ELF-1 (cell line): ENCODE data around the gene SPATA18.
A peak's percentile ranks its signal among the peaks of the same experiment; 100 is the strongest.
"Not testable (repeated sequence)": the region's sequence is repeated elsewhere in the genome, so short reads cannot be mapped to it uniquely, and the experiment has no call there.

Source experiments
- DNase-seq: peaks from one replicate; pipeline ENCODE4 v3.0.0-alpha.2; 2016; ENCODE audit warnings: low read depth, low spot score

SPATA18 gene

DNA sequence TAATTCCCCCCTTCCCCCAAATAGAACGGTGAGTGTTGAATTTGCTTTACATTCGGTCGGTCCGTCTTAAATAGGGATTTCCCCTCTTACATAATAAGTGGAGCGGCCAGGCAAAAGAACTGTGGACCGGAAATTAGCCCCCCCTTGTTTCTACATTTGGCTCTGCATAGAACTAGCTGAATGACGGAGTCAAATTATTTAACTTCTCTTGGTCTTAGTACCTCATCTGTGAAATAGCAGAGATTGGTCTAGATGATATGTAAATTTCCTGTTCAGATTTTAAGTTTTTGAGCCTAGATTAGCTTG, 1.3 kb downstream of the SPATA18 start:
- no peak for DNase-seq

DNA sequence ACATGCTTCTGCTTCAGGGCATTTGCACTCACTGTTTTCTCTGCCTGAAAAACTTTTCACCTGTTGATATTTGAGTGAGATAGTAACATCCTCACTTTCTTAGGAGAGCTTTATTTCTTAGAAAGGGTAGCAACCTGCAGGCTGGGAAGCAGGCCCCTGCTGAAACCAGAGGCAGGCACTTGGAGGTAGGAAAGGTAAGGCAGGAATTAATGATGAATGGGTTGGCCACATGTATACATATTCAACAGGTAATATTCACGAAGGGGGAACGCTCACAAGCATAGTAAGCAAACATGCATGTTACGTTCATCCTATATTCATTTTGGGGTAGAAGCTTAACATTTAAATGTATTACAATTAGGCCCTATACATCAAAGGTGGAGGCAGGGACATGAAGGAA, 3.1 kb downstream of the SPATA18 start:
- no peak for DNase-seq

DNA sequence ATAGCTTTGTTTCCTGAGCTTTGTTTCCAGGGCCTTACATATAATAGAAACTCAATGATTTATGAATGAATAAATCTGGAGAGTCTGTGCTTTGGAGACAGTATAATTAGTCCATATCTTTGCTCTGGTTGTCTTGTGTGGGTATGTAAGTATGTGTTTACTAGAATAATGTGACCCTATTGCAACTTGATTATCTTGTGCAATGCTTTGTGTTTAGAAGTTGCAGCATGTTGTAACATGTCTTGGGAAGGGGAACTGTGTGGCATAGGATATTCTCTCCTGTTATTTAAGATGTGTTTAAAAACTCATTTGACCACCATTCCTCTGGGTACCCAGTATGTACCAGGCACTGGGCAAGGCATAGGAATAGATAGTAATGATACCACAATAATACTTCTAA, 6.1 kb downstream of the SPATA18 start:
- DNase-seq = no peak

DNA sequence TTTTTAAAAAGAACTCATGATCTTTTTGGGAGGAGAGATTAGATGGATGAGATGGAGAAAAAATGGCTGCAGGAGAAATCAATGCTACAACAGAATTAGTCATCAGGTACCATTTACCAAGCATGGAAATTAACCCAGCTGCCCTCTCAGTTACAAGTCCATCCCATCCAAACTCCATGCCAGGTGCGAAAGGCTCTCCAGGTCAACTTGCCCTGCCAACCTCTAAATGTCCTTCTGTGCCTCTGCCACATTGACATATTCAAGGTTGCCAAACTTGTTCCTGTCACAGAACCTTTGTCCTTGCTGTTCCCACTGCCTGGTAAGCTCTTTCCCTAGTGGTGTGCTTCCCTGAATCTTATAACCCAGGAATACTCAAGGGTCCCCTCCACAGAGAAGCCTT, 7.2 kb downstream of the SPATA18 start:
- no peak for DNase-seq

DNA sequence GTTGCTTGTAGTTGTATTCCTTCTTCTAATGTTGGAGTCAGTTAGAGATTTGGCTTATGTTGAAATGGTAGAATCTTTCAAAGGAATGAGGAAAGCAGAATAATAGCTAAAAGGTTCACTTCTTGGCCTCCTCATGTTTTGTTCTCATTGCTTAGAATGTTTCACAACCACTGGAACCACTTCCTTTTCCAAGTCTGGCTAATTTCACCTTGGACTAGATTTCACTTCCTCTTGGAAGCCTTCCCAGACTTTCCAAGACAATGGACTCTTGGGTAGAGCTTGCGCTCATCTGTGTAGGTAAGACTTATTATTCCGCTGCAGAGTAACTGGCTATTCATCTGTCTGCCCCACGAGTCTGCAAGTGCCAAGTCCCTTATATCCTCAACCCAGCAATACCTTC, 8.3 kb downstream of the SPATA18 start:
- DNase-seq = no peak

DNA sequence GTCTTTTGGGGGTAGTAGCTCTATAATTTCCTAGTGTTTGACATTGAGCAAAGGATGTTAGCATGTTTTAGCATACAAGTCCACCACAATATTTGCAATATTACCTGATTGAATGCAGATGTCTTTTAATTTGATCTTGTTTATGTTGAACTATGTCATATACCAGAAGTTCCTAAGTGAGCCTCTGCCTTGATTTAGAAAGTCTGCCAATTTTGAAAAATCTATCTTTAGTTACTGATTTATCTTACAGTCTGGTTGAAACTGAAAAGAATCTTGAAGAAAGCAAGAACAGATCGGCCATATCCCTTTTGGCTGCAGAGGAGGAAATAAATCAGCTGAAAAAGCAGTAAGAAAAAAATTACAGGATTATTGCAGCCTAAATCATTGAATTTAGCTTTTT, 18.5 kb downstream of the SPATA18 start:
- DNase-seq = no peak

DNA sequence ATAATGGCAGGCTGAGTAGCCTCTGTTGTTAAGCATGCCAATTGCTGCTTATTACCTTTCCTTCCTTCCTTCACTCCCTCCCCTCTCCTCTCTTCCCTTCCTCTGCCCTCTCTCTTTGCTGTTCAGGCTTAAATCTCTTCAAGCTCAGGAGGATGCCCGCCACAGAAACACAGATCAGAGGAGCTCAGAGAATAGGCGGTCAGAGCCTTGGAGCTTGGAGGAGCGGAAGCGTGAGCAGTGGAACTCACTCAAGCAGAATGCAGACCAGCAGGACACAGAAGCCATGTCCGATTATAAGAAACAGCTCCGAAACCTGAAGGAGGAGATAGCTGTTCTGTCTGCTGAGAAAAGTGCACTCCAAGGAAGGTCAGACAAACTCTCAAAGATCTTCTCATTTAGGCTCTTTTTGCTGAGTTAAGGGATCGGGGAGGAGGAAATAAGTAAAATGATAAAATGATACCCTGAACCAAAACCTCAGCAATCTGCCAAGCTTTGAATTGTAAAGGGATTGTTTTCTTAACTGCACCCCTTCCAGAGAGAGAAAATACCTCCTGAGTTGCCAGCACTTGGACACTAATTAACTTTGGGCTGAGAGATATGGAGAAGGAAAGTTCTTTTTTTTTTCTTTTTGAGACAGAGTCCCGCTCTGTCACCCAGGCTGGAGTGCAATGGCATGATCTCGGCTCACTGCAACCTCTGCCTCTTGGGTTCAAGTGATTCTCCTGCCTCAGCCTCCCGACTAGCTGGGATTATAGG, 20.9 kb downstream of the SPATA18 start:
- no peak for DNase-seq

DNA sequence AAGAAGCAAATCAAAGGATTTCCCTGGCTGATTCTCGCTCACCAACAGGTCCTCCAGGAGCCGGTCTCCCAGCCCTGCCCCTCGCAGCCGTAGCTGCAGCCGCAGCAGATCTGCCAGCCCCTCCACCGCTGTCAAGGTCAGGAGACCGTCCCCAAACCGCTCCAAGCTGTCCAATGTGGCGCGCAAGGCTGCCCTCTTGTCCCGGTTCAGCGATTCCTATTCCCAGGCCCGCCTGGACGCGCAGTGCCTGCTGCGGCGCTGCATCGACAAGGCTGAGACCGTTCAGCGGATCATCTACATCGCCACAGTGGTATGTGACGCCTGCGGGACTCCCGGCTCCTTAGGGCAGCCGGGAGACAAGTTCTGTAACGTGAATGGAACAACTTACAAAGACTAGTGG, 25.6 kb downstream of the SPATA18 start:
- DNase-seq = peak; percentile 72

DNA sequence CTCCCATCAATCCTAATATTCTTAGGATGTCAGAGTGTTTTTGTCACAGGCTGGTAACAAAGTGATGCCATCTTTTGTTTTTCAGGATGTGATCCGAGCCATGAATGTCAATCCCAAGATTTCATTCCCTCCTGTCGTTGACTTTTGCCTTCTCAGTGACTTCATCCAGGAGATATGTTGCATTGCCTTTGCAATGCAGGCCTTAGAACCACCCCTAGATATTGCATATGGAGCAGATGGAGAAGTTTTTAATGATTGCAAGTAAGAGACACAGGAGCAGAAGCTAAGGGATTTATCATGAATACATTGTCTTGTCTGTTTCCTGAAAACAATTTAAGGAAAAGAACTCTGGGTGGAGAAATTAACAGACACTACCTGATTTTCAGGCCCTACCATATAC, 28.6 kb downstream of the SPATA18 start:
- no peak for DNase-seq

DNA sequence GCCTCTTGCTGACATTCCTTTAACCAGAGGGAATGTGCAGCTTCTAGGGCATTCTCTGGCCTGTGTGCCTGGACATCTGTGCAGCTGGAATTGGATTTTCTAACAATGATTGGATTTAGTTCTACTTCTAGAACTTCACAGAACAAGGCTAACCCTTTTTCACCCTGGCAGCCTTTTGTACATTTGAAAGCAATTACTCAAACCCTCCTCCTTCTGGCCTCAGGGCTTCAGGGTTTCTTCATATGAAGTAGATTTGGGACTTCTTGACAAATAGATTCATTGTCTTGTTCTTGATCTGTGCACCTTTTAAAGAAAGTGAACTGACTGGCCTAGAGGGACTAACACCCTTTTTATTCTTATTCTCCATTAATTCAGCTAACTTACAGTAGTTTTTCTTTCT, 30.1 kb downstream of the SPATA18 start:
- DNase-seq = no peak

DNA sequence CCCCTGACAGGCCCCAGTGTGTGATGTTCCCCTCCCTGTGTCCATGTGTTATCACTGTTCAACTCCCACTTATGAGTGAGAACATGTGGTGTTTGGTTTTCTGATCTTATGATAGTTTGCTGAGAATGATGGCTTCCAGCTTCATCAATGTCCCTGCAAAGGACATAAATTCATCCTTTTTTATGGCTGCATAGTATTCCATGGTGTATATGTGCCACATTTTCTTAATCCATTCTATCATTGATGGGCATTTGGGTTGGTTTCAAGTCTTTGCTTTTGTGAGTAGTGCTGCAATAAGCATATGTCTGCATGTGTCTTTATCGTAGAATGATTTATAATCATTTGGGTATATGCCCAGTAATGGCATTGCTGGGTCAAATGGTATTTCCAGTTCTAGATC, 35.3 kb downstream of the SPATA18 start:
- DNase-seq = not testable (repeated sequence)

DNA sequence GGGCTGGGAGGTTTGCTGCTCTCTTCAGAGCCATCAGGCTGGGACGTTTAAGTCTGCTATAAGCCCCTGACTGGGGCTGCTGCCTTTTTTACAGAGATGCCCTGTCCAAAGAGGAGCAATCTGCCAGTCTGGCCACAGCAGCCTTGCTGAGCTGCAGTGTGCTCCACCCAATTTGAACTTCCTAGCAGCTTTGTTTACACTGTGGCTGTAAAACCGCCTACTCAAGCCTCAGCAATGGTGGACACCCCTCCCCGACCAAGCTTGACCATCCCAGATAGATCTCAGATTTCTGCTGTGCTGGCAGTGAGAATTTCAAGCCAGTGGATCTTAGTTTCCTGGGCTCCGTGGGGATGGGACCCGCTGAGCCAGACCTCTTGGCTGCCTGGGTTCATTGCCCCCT, 40.7 kb downstream of the SPATA18 start:
- peak; percentile 12 for DNase-seq

DNA sequence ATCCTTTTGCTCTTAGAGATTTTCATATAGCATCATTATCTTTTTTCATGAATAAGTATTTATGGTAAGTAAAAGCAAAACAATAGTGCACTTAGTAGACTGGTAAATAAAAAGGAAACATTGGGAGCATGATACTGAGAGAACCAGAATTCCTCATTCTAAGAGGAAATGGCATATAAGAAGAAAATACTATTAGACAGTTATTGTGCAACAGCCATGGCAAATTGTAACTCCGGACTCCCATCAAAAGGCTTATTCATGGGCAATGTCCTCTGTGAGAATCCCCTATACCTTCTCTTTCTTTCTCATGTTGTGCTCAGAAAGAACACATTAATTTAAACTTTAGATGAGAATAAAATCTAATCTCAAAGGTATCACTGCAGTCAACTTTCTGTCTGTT, 42.4 kb downstream of the SPATA18 start:
- DNase-seq = no peak

DNA sequence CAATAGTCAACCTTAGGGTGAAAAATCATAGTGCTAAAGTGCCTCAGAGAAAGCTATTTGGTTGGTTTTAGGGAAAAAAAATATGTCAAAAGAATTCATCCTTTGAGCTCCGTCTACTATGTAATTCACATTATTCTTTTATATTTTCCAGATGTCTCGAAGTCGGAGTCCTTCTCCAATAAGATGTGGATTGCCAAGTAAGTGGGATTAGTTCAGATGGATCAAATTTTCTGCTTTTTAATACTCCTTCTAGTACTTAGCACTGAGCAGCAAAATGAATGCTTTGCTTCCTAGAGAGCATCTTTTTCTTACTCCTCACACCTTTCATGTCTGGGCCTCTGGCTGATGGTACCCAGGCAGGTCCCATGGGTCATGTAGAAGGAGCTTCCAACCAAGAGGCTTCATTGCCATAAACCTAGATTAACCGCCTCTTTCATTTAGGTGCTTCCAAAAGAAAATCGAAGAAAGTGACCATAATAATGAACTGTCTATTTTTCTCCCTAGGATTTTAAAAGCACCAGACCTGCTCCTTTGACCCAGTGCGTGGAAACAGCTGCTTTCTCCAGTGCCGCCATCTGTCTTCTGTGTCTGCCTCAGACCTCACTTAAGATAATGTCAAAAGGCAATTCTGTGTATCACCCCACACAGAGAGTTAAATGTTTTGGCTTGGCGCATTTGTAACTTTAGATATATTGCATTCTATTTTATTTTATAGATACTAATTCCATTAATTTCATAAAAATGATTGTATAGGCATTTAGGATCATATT, 43.5 kb downstream of the SPATA18 start:
- DNase-seq = no peak

DNA sequence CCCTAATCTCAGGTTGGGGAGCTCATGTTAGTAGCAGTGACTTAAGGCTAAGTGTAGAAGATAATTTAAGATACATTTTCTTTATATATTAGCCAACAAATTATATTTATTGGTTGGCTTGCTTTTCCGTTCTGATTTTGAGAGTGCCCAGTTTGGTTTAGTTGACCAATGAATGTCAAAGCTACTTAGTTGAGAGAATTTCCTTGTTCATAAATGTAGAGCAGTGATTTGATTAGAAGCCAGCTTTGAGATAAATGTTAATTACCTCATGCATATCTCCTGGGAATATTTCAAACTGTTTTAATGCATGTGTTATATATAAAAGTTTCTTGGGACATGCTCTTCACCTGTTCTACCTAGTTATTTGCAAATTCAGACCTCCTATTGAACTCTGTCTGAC, 44.3 kb downstream of the SPATA18 start:
- DNase-seq = no peak

DNA sequence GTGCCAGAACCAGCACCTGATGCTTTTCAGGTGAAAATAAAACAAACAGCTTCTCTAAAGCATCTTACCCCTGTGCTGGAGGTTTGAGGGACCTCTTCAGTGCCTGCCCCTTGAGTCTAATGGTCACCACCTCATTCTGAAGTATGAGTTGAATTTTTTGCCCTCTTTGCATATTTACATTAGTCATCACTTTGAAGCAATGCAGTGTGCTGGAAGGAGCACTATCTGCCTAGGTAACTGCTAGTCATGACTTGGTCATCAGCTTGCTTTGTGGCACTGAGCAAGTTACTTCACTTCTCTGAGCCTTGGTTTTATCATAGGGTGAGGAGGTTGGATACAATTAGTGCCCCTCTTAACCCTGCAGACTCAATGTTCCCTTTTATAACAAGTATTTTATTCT, 44.9 kb downstream of the SPATA18 start:
- no peak for DNase-seq

DNA sequence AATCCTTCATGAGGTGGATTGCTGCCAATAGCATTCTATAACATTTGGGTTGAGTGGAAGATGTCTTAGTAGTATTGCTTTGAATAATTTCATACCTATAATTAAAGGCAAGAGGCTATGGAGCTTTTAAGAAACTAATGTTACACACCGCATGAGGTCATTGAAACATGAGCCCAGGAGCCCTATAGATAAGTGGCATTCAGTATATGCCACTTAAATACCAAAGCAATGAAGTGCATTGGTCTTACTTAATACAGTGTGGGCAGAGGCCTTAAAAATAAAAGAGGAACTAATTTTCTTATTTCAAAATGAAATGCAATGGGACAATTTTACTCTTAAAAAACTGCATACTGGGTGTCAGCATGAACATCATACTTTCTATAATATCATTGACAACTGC, 47.5 kb downstream of the SPATA18 start:
- no peak for DNase-seq

DNA sequence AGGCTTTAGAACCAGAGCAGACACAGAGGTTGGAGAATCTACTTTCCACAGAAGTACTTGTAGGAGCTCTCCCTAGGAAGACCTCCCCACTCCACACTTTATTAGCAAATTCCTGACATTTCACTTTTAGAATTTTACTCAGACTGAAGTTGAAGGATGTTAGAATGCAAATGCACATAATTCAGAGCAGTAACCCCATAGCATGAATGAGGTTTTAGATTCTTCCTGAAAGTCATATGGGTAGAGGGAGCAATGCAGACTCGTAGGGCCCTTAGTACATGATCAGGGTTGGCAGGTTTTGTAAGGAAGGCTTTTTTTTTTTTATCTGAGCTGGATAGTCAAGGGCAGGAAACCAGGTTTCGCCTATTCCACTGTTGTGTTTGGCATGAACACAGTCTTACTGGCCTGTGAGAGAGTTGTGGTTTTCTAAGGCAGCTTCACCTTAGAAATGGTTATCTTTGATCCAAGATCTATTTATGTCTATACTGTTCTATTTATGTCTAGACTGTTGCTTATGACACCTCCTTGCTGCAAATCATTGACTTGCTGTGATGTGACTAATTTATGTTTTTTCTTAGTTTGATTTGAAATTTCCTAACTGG, 48.9 kb downstream of the SPATA18 start:
- DNase-seq = no peak

DNA sequence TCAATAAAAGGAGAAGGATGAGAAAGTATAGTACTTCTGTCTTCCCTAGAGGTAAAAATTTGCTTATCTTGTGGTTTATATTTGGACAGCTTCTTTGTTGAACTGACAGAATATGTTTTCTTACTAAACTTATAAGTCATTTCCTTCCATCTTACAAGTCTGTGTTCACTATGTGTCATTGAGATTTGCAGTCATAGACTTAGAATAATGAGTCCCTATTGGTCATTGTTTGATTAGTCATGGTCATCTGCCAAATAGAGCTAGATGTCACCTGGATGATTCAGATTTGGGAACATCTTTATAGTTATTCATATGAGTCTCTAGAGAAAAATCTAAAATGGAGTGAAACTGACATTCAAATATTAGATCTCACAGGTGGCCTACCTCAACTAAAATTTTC, 51.5 kb downstream of the SPATA18 start:
- no peak for DNase-seq

DNA sequence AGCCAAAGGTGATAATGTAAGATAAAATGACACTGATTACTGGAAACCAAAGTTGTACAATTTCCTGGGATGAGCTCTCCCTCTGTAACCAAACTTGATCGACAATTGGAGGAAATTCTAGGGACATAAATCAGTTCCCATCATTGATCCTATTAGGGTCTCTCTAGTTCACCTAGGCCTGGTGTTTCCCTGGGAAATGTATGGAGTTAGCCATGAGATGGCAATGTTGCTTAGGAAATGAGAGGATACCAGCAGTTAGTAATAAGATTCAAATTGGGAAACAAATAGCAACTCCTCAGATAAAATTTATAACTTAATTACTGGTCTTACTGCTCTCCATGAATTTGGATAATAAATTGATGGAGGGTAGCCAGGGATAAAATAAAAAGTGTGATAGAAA, 52.2 kb downstream of the SPATA18 start:
- no peak for DNase-seq

DNA sequence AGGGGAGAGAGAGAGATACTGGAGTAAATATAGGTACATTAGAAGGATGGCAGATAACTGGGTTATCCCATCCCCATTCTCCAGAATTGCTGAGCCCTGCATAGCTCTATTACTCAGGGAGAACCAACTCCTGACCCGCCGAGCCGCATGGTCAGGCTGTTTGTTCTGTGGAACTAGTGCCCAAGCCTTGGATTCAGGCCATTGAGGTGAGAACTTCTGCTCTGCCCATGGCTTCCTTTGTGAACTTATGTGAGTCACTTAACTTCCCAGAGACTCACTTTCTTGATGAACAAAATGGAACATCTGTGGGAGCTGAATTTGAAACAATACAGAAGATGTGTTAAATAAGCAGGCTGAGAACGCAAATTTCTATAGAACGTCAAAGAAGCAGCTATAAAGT, 54.2 kb downstream of the SPATA18 start:
- no peak for DNase-seq

DNA sequence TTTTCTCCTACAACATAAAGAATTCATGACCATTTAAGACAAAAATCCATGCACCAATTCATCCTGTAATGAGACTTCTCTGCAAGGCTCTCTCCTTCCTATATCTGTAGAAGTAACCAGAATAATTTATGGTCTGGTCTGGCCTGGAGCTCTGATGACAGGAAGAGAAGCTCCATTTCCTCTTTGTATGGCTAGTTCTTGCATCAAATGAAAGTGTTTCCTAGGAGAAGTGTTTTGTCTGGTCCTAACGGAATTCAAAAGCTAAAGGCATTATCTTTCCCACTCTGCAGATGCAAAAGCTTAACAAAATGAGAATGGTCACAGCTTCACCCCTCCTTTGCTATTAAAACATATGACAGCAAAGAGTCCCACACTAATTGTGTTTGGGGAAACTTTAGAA, 55.1 kb downstream of the SPATA18 start:
- no peak for DNase-seq

DNA sequence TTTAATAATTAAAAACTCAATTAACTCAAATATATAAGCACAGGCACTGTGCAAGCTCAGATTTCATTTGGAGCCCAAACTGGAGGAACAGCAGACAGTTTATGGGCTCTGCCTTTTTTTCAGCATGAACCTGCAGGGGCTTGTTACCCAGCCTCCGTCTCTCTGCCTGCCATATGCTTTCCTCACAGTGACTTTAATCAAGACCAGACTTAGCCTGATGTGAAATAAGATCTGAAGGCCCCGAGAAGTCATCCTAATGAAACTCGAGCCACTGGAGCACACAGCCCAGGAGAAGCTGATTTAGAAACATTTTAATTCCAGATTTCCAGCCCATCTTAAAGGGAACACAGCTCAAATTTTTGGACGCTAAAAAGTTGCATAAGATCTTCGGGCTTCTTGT, 55.6 kb downstream of the SPATA18 start:
- no peak for DNase-seq
